GM18870 (cell line): ENCODE data around the gene MDP1.
"Not testable (repeated sequence)": the region's sequence is repeated elsewhere in the genome, so short reads cannot be mapped to it uniquely, and the experiment has no call there.

Source experiments
- ATAC-seq: cut with Tn5 transposase; IDR thresholded peaks from one replicate; pipeline ENCODE4 v1.9.1; 2021; ENCODE audit warnings: moderate library complexity; ENCODE audit not compliant: unreplicated experiment

MDP1 gene

GRCh38 chr14:24251880-24252288 is 36.0 kb upstream of the MDP1 start:
- ATAC-seq = no peak

- no peak for ATAC-seq
Measured at GRCh38 chr14:24250354-24250753, 34.5 kb upstream of the MDP1 start.

GRCh38 chr14:24249230-24250021 is 33.6 kb upstream of the MDP1 start:
- no peak for ATAC-seq

GRCh38 chr14:24247422-24247821 is 31.6 kb upstream of the MDP1 start:
- ATAC-seq = no peak

GRCh38 chr14:24246765-24247212 is 30.9 kb upstream of the MDP1 start:
- ATAC-seq = no peak

GRCh38 chr14:24245350-24245749 is 29.5 kb upstream of the MDP1 start:
- ATAC-seq = not testable (repeated sequence)

GRCh38 chr14:24243336-24243836 is 27.5 kb upstream of the MDP1 start:
- ATAC-seq = peak; percentile 12

GRCh38 chr14:24241829-24242443 is 26.1 kb upstream of the MDP1 start:
- ATAC-seq = peak; percentile 55

- no peak for ATAC-seq
Measured at GRCh38 chr14:24240110-24240918, 24.4 kb upstream of the MDP1 start.

- ATAC-seq = no peak
Measured at GRCh38 chr14:24238527-24239037, 22.7 kb upstream of the MDP1 start.

GRCh38 chr14:24238123-24238522 is 22.3 kb upstream of the MDP1 start:
- no peak for ATAC-seq

GRCh38 chr14:24237463-24237955 is 21.6 kb upstream of the MDP1 start:
- ATAC-seq = no peak

- ATAC-seq = no peak
Measured at GRCh38 chr14:24236689-24237462, 21.0 kb upstream of the MDP1 start.

- ATAC-seq = no peak
Measured at GRCh38 chr14:24235804-24236688, 20.2 kb upstream of the MDP1 start.

- ATAC-seq = no peak
Measured at GRCh38 chr14:24234095-24235005, 18.5 kb upstream of the MDP1 start.

- ATAC-seq = no peak
Measured at GRCh38 chr14:24233538-24233866, 17.6 kb upstream of the MDP1 start.

GRCh38 chr14:24232645-24233537 is 17.0 kb upstream of the MDP1 start, which contains the start of gene GMPR2:
Gene GMPR2, plus strand, starts transcription at chr14:24232929. Its CDS starts 325 bp downstream, at chr14:24233254.
- ATAC-seq = peak; percentile 42
